Smooth muscle cell (in vitro differentiated cells): ENCODE results near the gene UBXN2A. TPM values are rescaled to one million over a fixed set of nuclear protein-coding genes. Genes with fewer than 3 reads are reported as not detected.

ENCODE experiments used
- DNase-seq: peaks from one replicate; lab custom pipeline; 2025; ENCODE audit not compliant: unreplicated experiment; lab: John Stamatoyannopoulos, UW
- H2AFZ ChIP-seq: fragments of 200-600 bp; sonication (generic); 2 replicates; pipeline ENCODE4 v1.6.0; 2016; ENCODE audit warnings: antibody characterized with exemption, low read depth, mild to moderate bottlenecking
- H3F3A ChIP-seq: fragments of 200-600 bp; sonication (generic); 2 replicates; pipeline ENCODE4 v1.6.0; 2017; ENCODE audit warnings: antibody characterized with exemption, low read depth
- H3K27ac ChIP-seq: fragments of 200-600 bp; sonication (generic); 2 replicates; pipeline ENCODE4 v1.5.1; 2016; ENCODE audit warnings: low read depth, mild to moderate bottlenecking
- H3K27me3 ChIP-seq: fragments of 200-600 bp; sonication (generic); 2 replicates; pipeline ENCODE4 v1.6.1; 2016; ENCODE audit warnings: low read depth, mild to moderate bottlenecking
- H3K36me3 ChIP-seq: fragments of 200-600 bp; sonication (generic); 2 replicates; pipeline ENCODE4 v1.5.1; 2016; ENCODE audit warnings: low read depth
- H3K4me1 ChIP-seq: fragments of 200-600 bp; sonication (generic); 2 replicates; pipeline ENCODE4 v1.5.1; 2016; ENCODE audit warnings: low read depth
- H3K4me2 ChIP-seq: fragments of 200-600 bp; sonication (generic); 2 replicates; pipeline ENCODE4 v1.6.0; 2016; ENCODE audit warnings: mild to moderate bottlenecking
- H3K4me3 ChIP-seq: fragments of 200-600 bp; sonication (generic); 2 replicates; pipeline ENCODE4 v1.5.1; 2016; ENCODE audit warnings: mild to moderate bottlenecking
- H3K79me2 ChIP-seq: fragments of 200-600 bp; sonication (generic); 2 replicates; pipeline ENCODE4 v1.6.0; 2016; ENCODE audit warnings: low read depth, mild to moderate bottlenecking
- H3K9ac ChIP-seq: fragments of 200-600 bp; sonication (generic); 2 replicates; pipeline ENCODE4 v1.6.0; 2016; ENCODE audit warnings: low read depth
- H3K9me3 ChIP-seq: fragments of 200-600 bp; sonication (generic); replicated peaks from 2 replicates; pipeline ENCODE4 v1.5.1; 2016; ENCODE audit warnings: low read depth
- H4K20me1 ChIP-seq: fragments of 200-600 bp; sonication (generic); 2 replicates; pipeline ENCODE4 v1.6.0; 2016; ENCODE audit warnings: low read depth
- WGBS: methylation state at CpG from one replicate; pipeline ENCODE4 v1.1.7; 2016; ENCODE audit warnings: low lambda C conversion rate; 5-methylcytosine and 5-hydroxymethylcytosine counted together
- polyA plus RNA-seq: library from polyadenylated mRNA; unstranded; fragments of >200 nt; fragmentation: Nextera tagmentation; extraction: Ambion mirVana; gene quantifications from 2 replicates; pipeline ENCODE4 v1.2.1, GENCODE V29; 2016
- total RNA-seq: library from RNA; depleted of rRNA; stranded (reverse); fragments of >200 nt; gene quantifications from 2 replicates; pipeline ENCODE4 v1.2.3, GENCODE V29; 2014
- TF ChIP-seq, protein P1 (sequence below): fragments of 200-600 bp; sonication (generic); IDR thresholded peaks from 2 replicates; pipeline ENCODE4 v1.5.1; 2017; ENCODE audit warnings: borderline replicate concordance, mild to moderate bottlenecking, antibody characterized with exemption; ENCODE audit not compliant: insufficient read depth, poor library complexity, severe bottlenecking

UBXN2A gene
- total and polyA plus RNA-seq, 2 experiments from 2014 or later, result 15.5 to 21.6 TPM

DNA sequence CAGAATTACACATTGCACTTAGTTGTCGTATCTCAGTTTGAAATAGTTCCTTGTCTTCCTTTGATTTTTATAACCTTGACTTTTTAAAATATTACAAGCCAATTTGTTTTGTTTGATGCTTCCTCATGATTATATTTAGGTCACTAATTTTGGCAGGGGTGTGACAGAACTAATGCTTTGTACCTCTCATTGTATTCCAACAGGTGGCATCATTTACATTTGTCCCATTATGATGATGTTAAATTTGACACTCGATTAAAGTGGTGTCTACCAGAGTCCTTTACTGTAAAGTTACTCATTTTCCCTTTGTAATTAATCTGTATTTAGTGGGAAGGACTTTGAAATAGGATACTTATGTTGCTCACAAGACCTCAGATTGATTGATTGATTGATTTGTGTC, 48.1 kb downstream of the UBXN2A start:
- DNase-seq, result no peak
- H3K4me3 ChIP-seq, result no peak overlapping the region
- no peaks in the 10 kb centered on the region for H3K79me2 ChIP-seq
- H3F3A ChIP-seq, result no peaks in the 10 kb centered on the region
- TF ChIP-seq, protein P1, sequence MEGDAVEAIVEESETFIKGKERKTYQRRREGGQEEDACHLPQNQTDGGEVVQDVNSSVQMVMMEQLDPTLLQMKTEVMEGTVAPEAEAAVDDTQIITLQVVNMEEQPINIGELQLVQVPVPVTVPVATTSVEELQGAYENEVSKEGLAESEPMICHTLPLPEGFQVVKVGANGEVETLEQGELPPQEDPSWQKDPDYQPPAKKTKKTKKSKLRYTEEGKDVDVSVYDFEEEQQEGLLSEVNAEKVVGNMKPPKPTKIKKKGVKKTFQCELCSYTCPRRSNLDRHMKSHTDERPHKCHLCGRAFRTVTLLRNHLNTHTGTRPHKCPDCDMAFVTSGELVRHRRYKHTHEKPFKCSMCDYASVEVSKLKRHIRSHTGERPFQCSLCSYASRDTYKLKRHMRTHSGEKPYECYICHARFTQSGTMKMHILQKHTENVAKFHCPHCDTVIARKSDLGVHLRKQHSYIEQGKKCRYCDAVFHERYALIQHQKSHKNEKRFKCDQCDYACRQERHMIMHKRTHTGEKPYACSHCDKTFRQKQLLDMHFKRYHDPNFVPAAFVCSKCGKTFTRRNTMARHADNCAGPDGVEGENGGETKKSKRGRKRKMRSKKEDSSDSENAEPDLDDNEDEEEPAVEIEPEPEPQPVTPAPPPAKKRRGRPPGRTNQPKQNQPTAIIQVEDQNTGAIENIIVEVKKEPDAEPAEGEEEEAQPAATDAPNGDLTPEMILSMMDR, result no peak
- H3K27me3 ChIP-seq, result no peaks in the 10 kb centered on the region
- no peak overlapping the region for H3K9ac ChIP-seq
- no peak overlapping the region for H2AFZ ChIP-seq
- H3K36me3 ChIP-seq, result no peaks in the 10 kb centered on the region
- H3K4me2 ChIP-seq, result no peak overlapping the region
- no peaks in the 10 kb centered on the region for H3K9me3 ChIP-seq
- no peak overlapping the region for H3K27ac ChIP-seq
- 94% methylated on average over 2 of the region's 2 CpGs for WGBS
- H4K20me1 ChIP-seq, result no peaks in the 10 kb centered on the region
- H3K4me1 ChIP-seq, result peaks cover 5% of the 10 kb centered on the region

DNA sequence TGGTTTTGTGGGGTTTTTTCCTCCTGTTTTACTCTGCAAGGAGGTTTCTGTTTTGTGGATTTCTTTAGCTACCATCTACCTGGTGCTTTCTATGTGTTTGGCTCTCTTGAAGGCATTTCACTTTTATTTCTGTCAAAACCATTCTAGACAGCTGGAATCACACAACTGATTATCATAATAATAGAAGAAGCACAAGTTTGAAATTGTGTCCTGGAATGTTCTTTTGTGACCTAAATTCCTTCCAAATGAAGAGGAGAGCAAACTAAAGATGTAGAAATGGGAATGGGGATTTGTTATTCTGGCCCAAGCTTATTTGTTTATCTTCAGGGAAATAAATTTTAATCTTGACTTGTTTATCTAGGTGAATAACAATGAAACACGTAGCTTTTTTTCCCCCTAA, 52.7 kb downstream of the UBXN2A start:
- no peak overlapping the region for H3K9ac ChIP-seq
- no peaks in the 10 kb centered on the region for H3K36me3 ChIP-seq
- WGBS, result 70% methylated on average over 1 of the region's 1 CpG
- no peaks in the 10 kb centered on the region for H3F3A ChIP-seq
- no peaks in the 10 kb centered on the region for H3K27me3 ChIP-seq
- TF ChIP-seq, protein P1, result no peak
- H4K20me1 ChIP-seq, result no peaks in the 10 kb centered on the region
- H3K9me3 ChIP-seq, result no peaks in the 10 kb centered on the region
- H3K4me2 ChIP-seq, result no peak overlapping the region
- H3K4me1 ChIP-seq, result peaks cover 9% of the 10 kb centered on the region
- H2AFZ ChIP-seq, result no peak overlapping the region
- no peak overlapping the region for H3K27ac ChIP-seq
- no peak overlapping the region for H3K4me3 ChIP-seq
- H3K79me2 ChIP-seq, result no peaks in the 10 kb centered on the region
- DNase-seq, result no peak

DNA sequence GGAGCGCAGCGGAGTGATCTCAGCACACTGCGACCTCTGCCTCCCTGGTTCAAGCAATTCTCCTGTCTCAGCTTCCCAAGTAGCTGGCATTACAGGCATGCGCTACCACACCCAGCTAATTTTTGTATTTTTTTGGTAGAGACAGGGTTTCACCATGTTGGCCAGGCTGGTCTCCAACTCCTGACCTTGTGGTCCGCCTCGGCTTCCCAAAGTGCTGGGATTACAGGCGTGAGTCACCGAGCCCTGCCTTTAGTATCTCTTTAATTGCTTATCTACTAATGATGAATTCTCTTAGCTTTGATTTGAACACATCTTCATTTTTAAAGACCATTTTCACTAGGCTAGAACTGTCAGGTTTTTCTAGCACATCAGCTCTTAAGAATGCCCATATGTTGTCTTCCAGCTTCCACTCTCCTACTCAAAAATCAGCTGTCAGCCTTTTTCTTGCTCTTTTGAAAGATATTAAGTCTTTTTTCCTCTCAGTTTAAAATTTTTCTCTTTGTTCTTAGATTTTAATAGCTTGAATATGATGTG, 53.5 kb downstream of the UBXN2A start:
- H4K20me1 ChIP-seq, result no peaks in the 10 kb centered on the region

More for the DNA sequence above, 53.5 kb downstream of the UBXN2A start:
- no peak overlapping the region for H3K27ac ChIP-seq
- no peaks in the 10 kb centered on the region for H3F3A ChIP-seq
- no peak overlapping the region for H3K4me3 ChIP-seq
- no peak for DNase-seq
- H3K9ac ChIP-seq, result no peak overlapping the region
- no peaks in the 10 kb centered on the region for H3K27me3 ChIP-seq
- WGBS, result 89% methylated on average over 8 of the region's 8 CpGs
- H3K9me3 ChIP-seq, result no peaks in the 10 kb centered on the region
- H3K4me2 ChIP-seq, result no peak overlapping the region
- no peaks in the 10 kb centered on the region for H3K79me2 ChIP-seq
- H2AFZ ChIP-seq, result no peak overlapping the region
- TF ChIP-seq, protein P1, result no peak
- peaks cover 9% of the 10 kb centered on the region for H3K4me1 ChIP-seq
- no peaks in the 10 kb centered on the region for H3K36me3 ChIP-seq
